Heart right ventricle (tissue), 16 donors: ENCODE measurements around the gene OR9I1. TPM values are rescaled to one million over a fixed set of nuclear protein-coding genes. Genes with fewer than 3 reads are reported as not detected.

ENCODE experiments used
- ATAC-seq, 8 donors: fragments of 200-7000 bp; cut with Tn5 transposase; one replicate each; pipeline ENCODE4 v1.9.1; 2020; ENCODE audit warnings: mild to moderate bottlenecking in 8 of 8, moderate library complexity in 8 of 8, moderate number of reproducible peaks in 1 of 8
- DNase-seq, 2 donors: peaks; one replicate each; pipeline ENCODE4 v3.0.0-alpha.2; 2020
- H3K27ac ChIP-seq, 10 donors: fragments of 200-600 bp; sonication (generic) in 2 of 10; one replicate each; pipeline versions ENCODE4 v1.5.0 to v1.8.0; 2020 to 2022; ENCODE audit warnings: mild to moderate bottlenecking in 3 of 10
- H3K27me3 ChIP-seq, 7 donors: fragments of 200-600 bp; one replicate each; pipeline ENCODE4 v1.8.0; 2021 to 2022; ENCODE audit warnings: mild to moderate bottlenecking in 2 of 7
- H3K36me3 ChIP-seq, 9 donors: fragments of 200-600 bp; sonication (generic) in 1 of 9; one replicate each; pipeline versions ENCODE4 v1.5.0 to v1.8.0; 2020 to 2022; ENCODE audit warnings: mild to moderate bottlenecking in 2 of 9
- H3K4me1 ChIP-seq, 9 donors: fragments of 200-600 bp; sonication (generic) in 1 of 9; one replicate each; pipeline versions ENCODE4 v1.5.0 to v1.8.0; 2020 to 2022; ENCODE audit warnings: mild to moderate bottlenecking in 4 of 9
- H3K4me3 ChIP-seq, 10 donors: fragments of 200-600 bp; sonication (generic) in 2 of 10; one replicate each; pipeline versions ENCODE4 v1.5.0 to v1.8.0; 2020 to 2022; ENCODE audit warnings: mild to moderate bottlenecking in 7 of 10, moderate library complexity in 2 of 10
- H3K9me3 ChIP-seq, 11 donors: fragments of 200-600 bp in 10 of 11; sonication (generic) in 2 of 11; one replicate each; pipeline versions ENCODE4 v1.5.0 to v1.8.0; 2013 to 2022; ENCODE audit warnings: mild to moderate bottlenecking in 2 of 11, control low read depth in 1 of 11, moderate library complexity in 1 of 11
- WGBS, 2 donors: extraction: QIAGEN DNeasy Blood & Tissue Kit; methylation state at CpG; one replicate each; pipeline ENCODE4 v1.1.7; 2013; ENCODE audit warnings: inconsistent platforms in 1 of 2; 5-methylcytosine and 5-hydroxymethylcytosine counted together
- intact Hi-C, 10 donors: fragments of 100-400 bp; cut with DNase I; formaldehyde crosslinking; loops; one replicate each; pipeline versions ENCODE4 v1.11.1 to v1.14.2; 2022
- polyA plus RNA-seq, 2 donors: library from polyadenylated mRNA; stranded (reverse); fragments of 200-250 nt; gene quantifications; one replicate each; pipeline ENCODE4 v1.2.3, GENCODE V29; 2013
- total RNA-seq, 10 donors: library from RNA; stranded (reverse); fragmentation: NEBNext Ultra II Directional in 3 of 10; extraction: Animal tissue kit (Norgen Biotek cat#: 25700) in 3 of 10; gene quantifications; one replicate each; pipeline versions ENCODE4 v1.2.1 to v1.2.4, GENCODE V29; 2021 to 2023
- TF ChIP-seq, protein P1 (sequence below), 9 donors: fragments of 200-600 bp; sonication (generic) in 2 of 9; IDR thresholded peaks; one replicate each; pipeline versions ENCODE4 v1.5.0 to v1.8.0; 2021 to 2022; ENCODE audit warnings: antibody characterized with exemption in 9 of 9, mild to moderate bottlenecking in 5 of 9, moderate library complexity in 1 of 9
- donor health status: Arrhythmogenic right ventricular cardiomyopathy.
- donor health status: ischemic (EF 13 %, LVEDD 7.1; RV severe dilation, severe dysfunction).
- donor health status: healthy with polysubstance abuse.
- donor health status: DM: no; HTN: yes; CAD: no.
- donor health status: DM: no; HTN: no; CAD: no.
- donor health status: ischemic (EF 25% LVEDD 6.9; RV normal size, moderate dysfunction).
- donor health status: ischemic (EF 25% LVEDD 5.7; RV mildly dilated, moderate dysfunction).
- donor health status: healthy.
- donor health status: DM: yes; HTN: yes; CAD: no.
- donor health status: Ischemic cardiomyopathy.
- donor health status: ischemic (EF 35%, LVEDD 5.7; RV mildly dilated, moderate dysfunction).
- donor health status: nonischemic (EF 11% LVEDD 7.7; RV severe dilation, severe dysfunction).
- donor health status: DM: yes; HTN: yes; CAD: no.
- donor health status: PGD.
- donor health status: ischemic (EF 29% LVEDD 5.4; RV normal size, mild dysfunction).
- donor health status: nonischemic (EF 23%, LVEDD 6.1; RV moderate dilation, normal function).

The OR9I1 gene
- total and polyA plus RNA-seq, 12 donors: not detected

- no peaks in the 10 kb centered on the region for H3K36me3 ChIP-seq
- DNase-seq (no peak), ATAC-seq (no peak)
- H3K27me3 ChIP-seq: no peaks in the 10 kb centered on the region
- intact Hi-C loops: no loop called here
- no peaks in the 10 kb centered on the region for H3K4me1 ChIP-seq
- 79 to 86% methylated on average over 3 of the region's 3 CpGs for WGBS, 2 donors
- TF ChIP-seq, protein P1, sequence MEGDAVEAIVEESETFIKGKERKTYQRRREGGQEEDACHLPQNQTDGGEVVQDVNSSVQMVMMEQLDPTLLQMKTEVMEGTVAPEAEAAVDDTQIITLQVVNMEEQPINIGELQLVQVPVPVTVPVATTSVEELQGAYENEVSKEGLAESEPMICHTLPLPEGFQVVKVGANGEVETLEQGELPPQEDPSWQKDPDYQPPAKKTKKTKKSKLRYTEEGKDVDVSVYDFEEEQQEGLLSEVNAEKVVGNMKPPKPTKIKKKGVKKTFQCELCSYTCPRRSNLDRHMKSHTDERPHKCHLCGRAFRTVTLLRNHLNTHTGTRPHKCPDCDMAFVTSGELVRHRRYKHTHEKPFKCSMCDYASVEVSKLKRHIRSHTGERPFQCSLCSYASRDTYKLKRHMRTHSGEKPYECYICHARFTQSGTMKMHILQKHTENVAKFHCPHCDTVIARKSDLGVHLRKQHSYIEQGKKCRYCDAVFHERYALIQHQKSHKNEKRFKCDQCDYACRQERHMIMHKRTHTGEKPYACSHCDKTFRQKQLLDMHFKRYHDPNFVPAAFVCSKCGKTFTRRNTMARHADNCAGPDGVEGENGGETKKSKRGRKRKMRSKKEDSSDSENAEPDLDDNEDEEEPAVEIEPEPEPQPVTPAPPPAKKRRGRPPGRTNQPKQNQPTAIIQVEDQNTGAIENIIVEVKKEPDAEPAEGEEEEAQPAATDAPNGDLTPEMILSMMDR (IDR thresholded peaks at IDR 0.05): no peak
- no peak overlapping the region for H3K4me3 ChIP-seq
- no peaks in the 10 kb centered on the region for H3K9me3 ChIP-seq
- no peak overlapping the region for H3K27ac ChIP-seq
Observed at GRCh38 chr11:58152781-58153180, 27.5 kb upstream of the OR9I1 start.

- intact Hi-C loops: no loop called here
- TF ChIP-seq, protein P1 (IDR thresholded peaks at IDR 0.05): no peak
- Histone ChIP-seq H3K4me1 (no peaks in the 10 kb centered on the region), H3K36me3 (no peaks in the 10 kb centered on the region), H3K27ac (no peak overlapping the region), H3K27me3 (no peaks in the 10 kb centered on the region), H3K4me3 (no peak overlapping the region), H3K9me3 (no peaks in the 10 kb centered on the region)
- DNase-seq: no peak
- WGBS, 2 donors: 68 to 73% methylated on average over 1 of the region's 1 CpG
- no peak for ATAC-seq
Observed at GRCh38 chr11:58142761-58143160, 17.4 kb upstream of the OR9I1 start.

DNA sequence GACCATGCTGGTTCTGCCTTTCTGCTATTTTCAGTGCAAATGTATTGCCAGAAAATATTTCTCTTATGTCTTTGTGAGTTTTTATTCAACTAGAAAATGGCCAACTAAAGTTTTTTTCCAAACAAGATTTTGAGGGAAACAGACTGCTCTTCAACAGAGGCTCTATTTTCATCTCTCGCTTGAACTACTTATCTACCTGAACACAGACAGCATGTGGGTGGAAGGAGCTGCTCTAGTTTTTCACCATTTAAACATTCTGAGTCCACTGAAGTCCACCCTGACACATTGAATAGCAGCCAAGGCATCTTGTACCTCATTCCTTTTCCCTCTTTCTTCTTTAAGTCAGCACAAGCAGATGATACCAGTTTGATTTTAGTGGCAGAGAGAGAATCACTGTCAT, 9.8 kb upstream of the OR9I1 start:
- WGBS, 2 donors: 89 to 90% methylated on average over 1 of the region's 1 CpG
- intact Hi-C loops: no loop called here
- no peak overlapping the region for H3K4me3 ChIP-seq
- no peaks in the 10 kb centered on the region for H3K9me3 ChIP-seq
- H3K27me3 ChIP-seq: no peaks in the 10 kb centered on the region
- ATAC-seq: no peak
- no peak for DNase-seq
- H3K36me3 ChIP-seq: no peaks in the 10 kb centered on the region
- no peak overlapping the region for H3K27ac ChIP-seq
- no peaks in the 10 kb centered on the region for H3K4me1 ChIP-seq
- TF ChIP-seq, protein P1 (IDR thresholded peaks at IDR 0.05): no peak

DNA sequence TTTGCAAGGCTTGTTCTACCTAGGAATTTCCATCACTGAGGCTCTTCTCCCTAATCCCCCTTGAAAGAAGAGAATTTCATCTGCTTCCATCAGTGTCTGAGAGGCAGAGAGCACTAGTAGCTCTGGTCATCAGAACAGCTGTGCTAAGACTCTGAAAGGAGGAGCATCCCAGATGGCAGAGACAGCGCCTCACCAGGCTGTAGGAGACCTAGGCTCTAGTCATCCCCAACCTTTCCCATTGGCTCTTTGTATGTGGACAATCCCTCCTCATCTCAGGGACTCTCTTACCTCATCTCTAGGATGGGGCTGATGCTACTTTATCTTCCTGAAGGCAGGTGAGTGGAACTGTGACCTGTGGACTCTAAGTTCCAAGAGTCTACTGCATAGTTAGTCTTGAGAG, 8.8 kb upstream of the OR9I1 start:
- TF ChIP-seq, protein P1 (IDR thresholded peaks at IDR 0.05): no peak
- no peak for ATAC-seq
- Histone ChIP-seq H3K4me3 (no peak overlapping the region), H3K27ac (no peak overlapping the region), H3K9me3 (no peaks in the 10 kb centered on the region), H3K36me3 (no peaks in the 10 kb centered on the region), H3K27me3 (no peaks in the 10 kb centered on the region), H3K4me1 (no peaks in the 10 kb centered on the region)
- WGBS, 2 donors: 80 to 94% methylated on average over 1 of the region's 1 CpG
- DNase-seq: no peak
- intact Hi-C loops: no loop called here
